Measurements from ENCODE around the gene RBPMS2. TPM values are rescaled to one million over a fixed set of nuclear protein-coding genes. Genes with fewer than 3 reads are reported as not detected.
A peak's percentile ranks its signal among the peaks of the same experiment; 100 is the strongest.

The RBPMS2 gene
- total RNA-seq, 1 donor from 2014 or later, result 3.7 TPM

DNA sequence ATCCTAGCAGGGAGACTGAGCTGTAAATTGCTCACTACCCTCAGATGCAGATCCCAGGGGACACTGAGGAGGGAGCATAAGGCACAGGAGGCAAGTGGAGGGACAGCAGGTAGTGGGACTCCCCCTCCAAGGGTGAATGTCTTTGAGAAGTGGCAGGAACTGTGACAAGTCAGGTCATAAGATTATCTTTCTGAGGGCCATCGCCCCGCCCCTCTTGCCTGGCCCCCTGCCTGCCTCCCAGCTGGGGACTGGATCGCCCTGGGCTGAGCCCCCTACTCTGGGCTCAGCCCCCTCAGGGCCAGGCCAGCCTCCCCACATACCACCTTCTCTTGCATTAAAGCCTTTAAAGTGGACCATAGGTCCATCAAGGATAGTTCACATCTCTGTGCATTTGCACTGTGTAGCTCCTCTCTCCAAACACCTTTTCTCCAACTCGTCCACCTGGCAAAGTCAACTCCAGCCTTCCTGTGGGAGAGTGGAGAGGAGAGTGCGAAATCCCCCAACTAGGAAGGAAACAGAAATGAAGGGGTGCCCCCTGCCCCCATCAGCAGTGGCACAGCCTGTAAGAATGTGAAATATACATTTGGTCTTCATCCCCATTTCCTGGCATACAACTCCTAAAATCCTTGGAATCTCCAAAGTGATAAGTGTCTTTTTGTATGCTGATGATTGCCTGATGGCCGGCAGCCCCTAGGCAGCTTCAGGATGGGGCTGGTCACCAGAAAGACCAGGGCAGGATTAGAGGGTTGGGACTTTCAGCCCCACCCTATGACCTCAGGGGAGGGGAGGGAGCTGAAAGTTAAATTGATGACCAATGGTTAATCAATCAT is 35.3 kb upstream of the RBPMS2 start:
- no peak for DNase-seq (ENCODE audit: extremely low spot score in 2 of 2)
- TF ChIP-seq CTCF (IDR thresholded peaks at IDR 0.05), result no peak
- TF ChIP-seq POLR2A (IDR thresholded peaks at IDR 0.05), result no peak
- no peak for TF ChIP-seq POLR2AphosphoS5 (IDR thresholded peaks at IDR 0.05; ENCODE audit: insufficient read depth in 1 of 2, low read depth in 1 of 2)
- H3K9me3 ChIP-seq, result no peaks in the 10 kb centered on the region
- no peaks in the 10 kb centered on the region for H3K27me3 ChIP-seq
- no peak overlapping the region for H3K27ac ChIP-seq
- H3K4me3 ChIP-seq, result no peak overlapping the region
- H3K36me3 ChIP-seq, result no peaks in the 10 kb centered on the region
- H3K4me1 ChIP-seq, result peaks cover 5% of the 10 kb centered on the region
- intact Hi-C loops (cut with DNase I), result no loop called here

- TF ChIP-seq POLR2A (IDR thresholded peaks at IDR 0.05), result no peak
- TF ChIP-seq CTCF (IDR thresholded peaks at IDR 0.05), result peak; percentile 79 to 89 (median 80)
- peak in 1 of 2 donors; percentile 37 for TF ChIP-seq POLR2AphosphoS5 (IDR thresholded peaks at IDR 0.05; ENCODE audit: insufficient read depth in 1 of 2, low read depth in 1 of 2)
- no peaks in the 10 kb centered on the region for H3K9me3 ChIP-seq
- H3K27me3 ChIP-seq, result no peaks in the 10 kb centered on the region
- no peak overlapping the region for H3K4me3 ChIP-seq
- peaks cover 5% of the 10 kb centered on the region for H3K4me1 ChIP-seq
- intact Hi-C loops (cut with DNase I), result loop anchor here (2.0 to 5.0 kb wide), 2 partner anchors 63 to 75 kb away; no protein-coding TSS in a partner anchor
- H3K36me3 ChIP-seq, result no peaks in the 10 kb centered on the region
- no peak for DNase-seq (ENCODE audit: extremely low spot score in 2 of 2)
- no peak overlapping the region for H3K27ac ChIP-seq
Observed at GRCh38 chr15:64809649-64810496, 34.5 kb upstream of the RBPMS2 start.

GRCh38 chr15:64808785-64809453 is 33.5 kb upstream of the RBPMS2 start:
- H3K27me3 ChIP-seq, result no peaks in the 10 kb centered on the region
- H3K36me3 ChIP-seq, result no peaks in the 10 kb centered on the region
- no peak for TF ChIP-seq POLR2A (IDR thresholded peaks at IDR 0.05)
- no peak for TF ChIP-seq CTCF (IDR thresholded peaks at IDR 0.05)
- no peak for TF ChIP-seq POLR2AphosphoS5 (IDR thresholded peaks at IDR 0.05; ENCODE audit: insufficient read depth in 1 of 2, low read depth in 1 of 2)
- intact Hi-C loops (cut with DNase I), result loop anchor here (2.0 to 5.0 kb wide), 2 partner anchors 62 to 74 kb away; no protein-coding TSS in a partner anchor
- DNase-seq (ENCODE audit: extremely low spot score in 2 of 2), result no peak
- no peak overlapping the region for H3K27ac ChIP-seq
- H3K9me3 ChIP-seq, result no peaks in the 10 kb centered on the region
- H3K4me1 ChIP-seq, result peaks cover 5% of the 10 kb centered on the region
- no peak overlapping the region for H3K4me3 ChIP-seq

DNA sequence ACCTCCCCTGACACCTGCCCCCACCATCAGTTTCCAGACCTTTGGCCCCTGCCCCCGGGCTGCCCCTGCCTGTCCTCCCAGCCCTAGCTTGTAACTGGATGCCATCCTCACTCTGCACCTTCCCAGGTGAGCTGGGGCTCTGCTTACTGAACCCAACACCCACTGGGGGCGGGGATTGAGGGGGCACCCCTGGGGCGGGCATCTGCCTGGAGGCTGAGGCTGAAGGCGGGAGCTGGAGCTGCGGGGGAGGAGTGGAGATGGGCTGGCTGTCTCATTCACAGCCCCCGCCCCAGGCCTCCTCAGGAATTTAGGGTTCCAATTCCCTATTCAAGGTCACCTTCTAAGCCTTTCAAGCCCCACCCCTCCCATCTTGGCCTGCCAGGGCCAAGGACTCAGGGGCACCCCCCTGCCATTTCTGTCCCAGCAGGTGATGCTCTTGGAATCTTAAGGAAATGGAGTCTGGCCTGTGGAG is 32.4 kb upstream of the RBPMS2 start:
- Histone ChIP-seq H3K36me3 (no peaks in the 10 kb centered on the region), H3K9me3 (no peaks in the 10 kb centered on the region), H3K27me3 (no peaks in the 10 kb centered on the region), H3K4me1 (peaks cover 5% of the 10 kb centered on the region), H3K27ac (peak overlapping the region; percentile 20), H3K4me3 (no peak overlapping the region)
- intact Hi-C loops (cut with DNase I), result loop anchor here (2.0 to 5.0 kb wide), 2 partner anchors 60 to 73 kb away; no protein-coding TSS in a partner anchor
- no peak for TF ChIP-seq POLR2A (IDR thresholded peaks at IDR 0.05)
- TF ChIP-seq CTCF (IDR thresholded peaks at IDR 0.05), result no peak
- TF ChIP-seq POLR2AphosphoS5 (IDR thresholded peaks at IDR 0.05; ENCODE audit: insufficient read depth in 1 of 2, low read depth in 1 of 2), result no peak
- DNase-seq (ENCODE audit: extremely low spot score in 2 of 2), result no peak
